HL-60 (cell line): Measurements from ENCODE around the gene TACC2.

ENCODE experiments used
- CTCF ChIP-seq: IDR thresholded peaks from one replicate; pipeline ENCODE4 v1.5.1; 2011; ENCODE audit warnings: low read length, control low read depth, inconsistent platforms; ENCODE audit not compliant: insufficient read depth
- GABPA ChIP-seq: IDR thresholded peaks from 2 replicates; pipeline ENCODE4 v1.6.1; 2012; ENCODE audit warnings: low read depth
- POLR2AphosphoS5 ChIP-seq: IDR thresholded peaks from 2 replicates; pipeline ENCODE4 v1.6.1; 2012; ENCODE audit warnings: low read depth
- REST ChIP-seq: IDR thresholded peaks from 2 replicates; pipeline ENCODE4 v1.6.1; 2012; ENCODE audit warnings: low read depth; ENCODE audit not compliant: insufficient replicate concordance
- SPI1 ChIP-seq: IDR thresholded peaks from 2 replicates; pipeline ENCODE4 v1.6.1; 2012; ENCODE audit warnings: low read depth, mild to moderate bottlenecking, borderline replicate concordance

- TF ChIP-seq POLR2AphosphoS5 (no peak), CTCF (no peak), SPI1 (no peak), GABPA (no peak), REST (no peak)
These were observed 224.4 kb downstream of the TACC2 start for GRCh38 chr10:122213364-122213763.
